NCI-H1105 treated with DMSO at 0.1 percent for 48 hours (cell line): ENCODE results near the gene PLPP6.

Experiments used
- DNase-seq: peaks from one replicate; lab custom pipeline; 2025; lab: John Stamatoyannopoulos, UW

The PLPP6 gene

GRCh38 chr9:4700091-4700490 is 38.0 kb downstream of the PLPP6 start:
- DNase-seq, result no peak

GRCh38 chr9:4700932-4701331 is 38.8 kb downstream of the PLPP6 start:
- DNase-seq, result no peak

- DNase-seq, result no peak
Observed at GRCh38 chr9:4701526-4701925, 39.4 kb downstream of the PLPP6 start.

GRCh38 chr9:4704129-4704528 is 42.0 kb downstream of the PLPP6 start:
- DNase-seq, result no peak

GRCh38 chr9:4706021-4706420 is 43.9 kb downstream of the PLPP6 start:
- DNase-seq, result no peak

GRCh38 chr9:4706971-4707622 is 45.0 kb downstream of the PLPP6 start:
- DNase-seq, result no peak

GRCh38 chr9:4709380-4709779 is 47.3 kb downstream of the PLPP6 start:
- no peak for DNase-seq

- DNase-seq, result no peak
Observed at GRCh38 chr9:4713849-4714248, 51.8 kb downstream of the PLPP6 start.

- DNase-seq, result peak; percentile 43
Observed at GRCh38 chr9:4714266-4715016, 52.3 kb downstream of the PLPP6 start.
